Body of pancreas (tissue), 4 donors: ENCODE results near the gene LDB2.

Source experiments
- CTCF ChIP-seq, 7 experiments: fragments of 450-650 bp in 4 of 7; fragments of 200-600 bp in 3 of 7; sonication (generic) in 3 of 7; IDR thresholded peaks; one replicate each; pipeline ENCODE4 v1.5.1; 2016 to 2019; ENCODE audit warnings: antibody characterized with exemption in 7 of 7
- POLR2A ChIP-seq, 3 donors: fragments of 450-650 bp; IDR thresholded peaks; one replicate each; pipeline ENCODE4 v1.6.1; 2016; ENCODE audit warnings: antibody characterized with exemption in 3 of 3, mild to moderate bottlenecking in 2 of 3

GRCh38 chr4:16728111-16728510 is 170.3 kb downstream of the LDB2 start:
- no peak for TF ChIP-seq CTCF (IDR thresholded peaks at IDR 0.05)
- TF ChIP-seq POLR2A (IDR thresholded peaks at IDR 0.05) = no peak
